Stimulated activated CD8-positive, alpha-beta memory T cell treated with anti-CD3 and anti-CD28 coated beads, Interleukin-12 subunit alpha, Interleukin-12 subunit beta, amount 100 ng/mL, for 24 hours (primary cell): Measurements from ENCODE around the gene CALCOCO1.

Source experiments
- DNase-seq: peaks from one replicate; pipeline ENCODE4 v3.0.0-alpha.2; 2020; ENCODE audit errors: extremely low read depth

CALCOCO1 gene

DNA sequence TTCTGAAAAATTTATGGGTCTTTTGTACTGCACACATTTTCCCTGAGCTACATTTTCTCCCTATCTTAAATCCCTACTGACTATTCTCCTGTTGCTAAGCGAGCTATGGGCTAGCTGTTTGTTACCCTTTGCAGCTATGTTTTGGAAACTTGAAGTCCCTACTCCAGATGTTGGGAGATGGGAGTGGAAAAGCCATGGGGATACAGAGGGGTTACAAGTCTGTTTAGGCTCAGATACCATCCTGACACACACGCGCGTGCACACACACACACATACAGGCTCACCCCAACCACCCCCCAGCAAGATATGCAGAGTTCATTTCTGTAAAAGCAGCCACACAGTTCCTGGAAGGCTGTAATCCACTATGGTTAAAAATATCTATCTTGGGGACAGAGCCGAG, 67.2 kb downstream of the CALCOCO1 start:
- no peak for DNase-seq

DNA sequence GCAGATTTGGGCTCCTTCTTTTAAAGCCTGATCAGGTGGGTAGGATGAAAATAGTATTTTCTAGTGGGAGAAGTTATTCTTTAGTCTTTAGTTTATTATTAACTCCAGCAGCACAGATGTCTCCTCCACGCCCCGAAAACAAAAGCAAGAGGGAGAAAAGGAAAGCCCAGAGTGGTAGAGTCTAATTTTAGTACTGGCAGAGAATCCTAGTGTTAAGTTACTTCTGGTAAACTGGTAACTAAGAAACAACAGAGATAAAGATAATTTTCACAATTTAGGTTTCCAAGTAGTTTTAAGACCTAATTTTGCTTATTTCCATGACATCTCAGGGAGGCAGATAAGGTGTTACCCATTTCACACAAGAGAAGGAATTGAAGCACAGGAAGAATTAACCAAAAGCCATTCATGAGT, 67.7 kb downstream of the CALCOCO1 start:
- DNase-seq = no peak

DNA sequence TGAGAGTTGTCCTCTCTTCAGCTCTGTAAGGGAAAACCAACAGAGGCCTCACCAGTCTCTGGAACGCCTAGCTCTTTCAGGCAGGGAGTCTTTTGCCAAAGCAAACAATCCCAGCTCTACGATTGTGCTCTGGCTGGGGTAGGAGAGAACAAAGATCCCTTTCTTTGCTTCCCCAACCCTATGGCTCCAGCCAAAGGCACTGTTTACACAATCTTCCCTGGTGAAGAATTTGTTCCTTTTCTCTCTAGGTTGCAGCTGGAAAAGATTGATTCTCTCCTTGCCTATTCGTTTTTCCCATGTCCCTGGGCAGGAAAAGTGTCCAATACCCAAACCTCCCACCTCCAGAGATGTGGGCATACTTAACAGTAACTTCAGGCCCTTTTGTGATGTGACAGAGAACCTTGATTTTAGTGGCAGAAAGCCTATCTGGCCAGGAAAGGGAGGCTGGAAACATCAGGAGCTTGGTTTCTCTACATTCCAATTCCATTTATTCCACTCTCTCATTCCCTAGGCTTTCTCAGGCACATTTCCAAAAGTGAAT, 68.2 kb downstream of the CALCOCO1 start:
- no peak for DNase-seq
